CD1c-positive myeloid dendritic cell (primary cell): ENCODE measurements around the gene TTYH2.

ENCODE experiments used
- DNase-seq: peaks from one replicate; pipeline ENCODE4 v3.0.0-alpha.2; 2016; ENCODE audit errors: extremely low spot score

TTYH2 gene

GRCh38 chr17:74214484-74215341, 1.3 kb downstream of the TTYH2 start:
- DNase-seq, result no peak

GRCh38 chr17:74215342-74215727, 2.0 kb downstream of the TTYH2 start:
- DNase-seq, result no peak

GRCh38 chr17:74216505-74216904, 3.1 kb downstream of the TTYH2 start:
- DNase-seq, result no peak

- DNase-seq, result peak; percentile 66
These were observed 3.8 kb downstream of the TTYH2 start for GRCh38 chr17:74217037-74217730.

GRCh38 chr17:74217888-74218287, 4.5 kb downstream of the TTYH2 start:
- DNase-seq, result no peak

- no peak for DNase-seq
These were observed 5.1 kb downstream of the TTYH2 start for GRCh38 chr17:74218436-74218835.

- DNase-seq, result no peak
These were observed 6.3 kb downstream of the TTYH2 start for GRCh38 chr17:74219576-74220133.

GRCh38 chr17:74220219-74220618, 6.8 kb downstream of the TTYH2 start:
- DNase-seq, result no peak

GRCh38 chr17:74220946-74221818, 7.8 kb downstream of the TTYH2 start:
- no peak for DNase-seq

GRCh38 chr17:74222399-74222798, 9.0 kb downstream of the TTYH2 start:
- no peak for DNase-seq

GRCh38 chr17:74223901-74224300, 10.5 kb downstream of the TTYH2 start:
- DNase-seq, result no peak

- DNase-seq, result no peak
These were observed 11.8 kb downstream of the TTYH2 start for GRCh38 chr17:74224959-74225725.

GRCh38 chr17:74226252-74226651, 12.9 kb downstream of the TTYH2 start:
- peak; percentile 62 for DNase-seq

GRCh38 chr17:74227271-74228080, 14.1 kb downstream of the TTYH2 start:
- no peak for DNase-seq

GRCh38 chr17:74228306-74228978, 15.1 kb downstream of the TTYH2 start:
- no peak for DNase-seq

GRCh38 chr17:74230896-74231295, 17.5 kb downstream of the TTYH2 start:
- no peak for DNase-seq

- DNase-seq, result no peak
These were observed 18.8 kb downstream of the TTYH2 start for GRCh38 chr17:74231928-74232907.

- no peak for DNase-seq
These were observed 20.6 kb downstream of the TTYH2 start for GRCh38 chr17:74233937-74234336.
